ENCODE data around the gene MUC5AC. TPM values are rescaled to one million over a fixed set of nuclear protein-coding genes. Genes with fewer than 3 reads are reported as not detected.
"Not testable (repeated sequence)": the region's sequence is repeated elsewhere in the genome, so short reads cannot be mapped to it uniquely, and the experiment has no call there.

The MUC5AC gene
- total RNA-seq, 2 experiments from 2014 or later, result not detected

DNA sequence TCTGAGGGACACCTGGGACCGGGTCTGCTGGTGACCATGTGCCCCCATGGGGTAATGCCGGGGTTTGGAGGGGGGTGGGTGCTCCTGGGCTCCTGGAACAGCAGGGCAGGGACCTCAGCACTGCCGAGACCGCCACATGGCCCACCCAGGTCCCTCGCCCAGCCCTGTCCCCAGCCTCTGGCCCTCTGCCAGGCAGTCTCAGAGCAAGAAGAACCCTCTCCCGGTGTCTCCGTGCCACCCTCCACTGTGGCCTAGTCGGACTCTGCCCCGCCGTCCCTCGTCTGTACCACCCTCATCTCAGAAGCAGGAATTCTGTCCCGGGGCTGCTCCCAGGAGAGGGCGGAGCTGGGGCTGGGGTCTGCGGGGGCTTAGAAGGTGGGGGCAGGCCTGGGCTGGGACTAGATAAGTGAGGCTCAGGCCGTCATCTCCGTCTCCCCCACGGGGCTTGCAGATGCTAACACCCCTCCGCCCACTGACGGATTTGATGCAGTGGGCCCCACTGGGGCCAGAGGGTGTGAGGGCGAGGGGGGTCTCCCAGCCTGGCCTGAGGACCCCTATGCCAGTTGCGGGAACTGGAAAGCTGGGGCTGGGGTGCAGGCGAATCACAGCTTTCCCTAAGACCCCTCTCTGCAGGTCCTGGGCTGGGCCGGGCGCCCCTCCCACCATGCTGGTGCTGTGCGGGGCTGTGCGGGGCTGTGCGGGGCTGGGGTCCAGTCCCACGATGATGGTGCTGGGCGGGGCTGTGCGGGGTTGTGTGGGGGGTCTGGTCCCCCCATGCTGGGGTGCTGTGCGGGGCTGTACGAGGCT, 1.1 kb downstream of the MUC5AC start:
- POLR2A ChIA-PET, result no interaction called here
- ATAC-seq (ENCODE audit: poor library complexity), result no peak

DNA sequence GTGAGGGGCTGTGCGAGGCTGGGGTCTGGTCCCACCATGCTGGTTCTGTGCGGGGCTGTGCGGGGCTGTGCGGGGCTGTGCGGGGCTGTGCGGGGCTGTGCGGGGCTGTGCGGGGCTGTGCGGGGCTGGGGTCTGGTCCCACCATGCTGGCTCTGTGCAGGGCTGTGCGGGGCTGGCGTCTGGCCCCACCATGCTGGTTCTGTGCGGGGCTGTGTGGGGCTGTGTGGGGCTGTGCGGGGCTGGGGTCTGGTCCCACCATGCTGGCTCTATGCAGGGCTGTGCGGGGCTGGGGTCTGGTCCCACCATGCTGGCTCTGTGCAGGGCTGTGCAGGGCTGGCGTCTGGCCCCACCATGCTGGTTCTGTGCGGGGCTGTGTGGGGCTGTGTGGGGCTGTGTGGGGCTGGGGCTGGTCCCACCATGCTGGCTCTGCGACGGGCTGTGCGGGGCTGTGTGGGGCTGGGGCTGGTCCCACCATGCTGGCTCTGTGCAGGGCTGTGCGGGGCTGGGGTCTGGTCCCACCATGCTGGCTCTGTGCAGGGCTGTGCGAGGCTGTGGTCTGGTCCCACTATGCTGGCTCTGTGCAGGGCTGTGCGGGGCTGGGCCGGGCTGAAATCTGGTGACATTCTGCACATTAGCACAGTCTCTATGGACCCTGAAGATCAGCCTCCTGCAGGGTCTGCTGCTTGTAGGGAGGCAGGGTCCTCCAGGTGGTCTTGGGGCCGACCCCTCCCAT, 1.9 kb downstream of the MUC5AC start:
- H3K27ac Mint-ChIP-seq; ATAC-seq (ENCODE audit: poor library complexity); H3K36me3 ChIP-seq (ENCODE audit: insufficient read depth, low read length); H3K4me3 ChIP-seq (ENCODE audit: low read length); H3K4me1 Mint-ChIP-seq (ENCODE audit: low read depth); H3K27me3 Mint-ChIP-seq; POLR2A ChIA-PET; CTCF ChIA-PET; H3K9me3 Mint-ChIP-seq; H3K27ac ChIP-seq (ENCODE audit: low read depth in 1 of 2, low read length in 2 of 2); H3K4me3 Mint-ChIP-seq; H3K27me3 ChIP-seq (ENCODE audit: control insufficient read depth in 1 of 2, insufficient read depth in 2 of 2, low read length in 2 of 2); intact Hi-C loops (cut with DNase I, micrococcal nuclease); H3K36me3 Mint-ChIP-seq (ENCODE audit: low read depth); H3K4me1 ChIP-seq (ENCODE audit: insufficient read depth, low read length): not testable (repeated sequence)
- peaks cover 0 to 15% of the 10 kb centered on the region in 2 experiments for H3K9me3 ChIP-seq (ENCODE audit: control insufficient read depth in 1 of 2, insufficient read depth in 1 of 2, low read length in 2 of 2)
- DNase-seq, result peak in 2 of 14 experiments; percentile 3 to 27

More for the DNA sequence above, 1.1 kb downstream of the MUC5AC start:
- Mint-ChIP-seq H3K27me3 (no peaks in the 10 kb centered on the region), H3K4me1 (ENCODE audit: low read depth) (no peaks in the 10 kb centered on the region), H3K9me3 (no peaks in the 10 kb centered on the region), H3K4me3 (no peak overlapping the region), H3K27ac (no peak overlapping the region), H3K36me3 (ENCODE audit: low read depth) (no peaks in the 10 kb centered on the region)
- DNase-seq, result peak in 2 of 14 experiments; percentile 12 to 25
- intact Hi-C loops (cut with DNase I, micrococcal nuclease), result no loop called here
- H3K27me3 ChIP-seq (ENCODE audit: control insufficient read depth in 1 of 2, insufficient read depth in 2 of 2, low read length in 2 of 2), result no peaks in the 10 kb centered on the region
- peaks cover 0 to 21% of the 10 kb centered on the region in 2 experiments for H3K9me3 ChIP-seq (ENCODE audit: control insufficient read depth in 1 of 2, insufficient read depth in 1 of 2, low read length in 2 of 2)
- CTCF ChIA-PET, result no interaction called here
- H3K4me1 ChIP-seq (ENCODE audit: insufficient read depth, low read length), result no peaks in the 10 kb centered on the region
- TF ChIP-seq, protein P1, sequence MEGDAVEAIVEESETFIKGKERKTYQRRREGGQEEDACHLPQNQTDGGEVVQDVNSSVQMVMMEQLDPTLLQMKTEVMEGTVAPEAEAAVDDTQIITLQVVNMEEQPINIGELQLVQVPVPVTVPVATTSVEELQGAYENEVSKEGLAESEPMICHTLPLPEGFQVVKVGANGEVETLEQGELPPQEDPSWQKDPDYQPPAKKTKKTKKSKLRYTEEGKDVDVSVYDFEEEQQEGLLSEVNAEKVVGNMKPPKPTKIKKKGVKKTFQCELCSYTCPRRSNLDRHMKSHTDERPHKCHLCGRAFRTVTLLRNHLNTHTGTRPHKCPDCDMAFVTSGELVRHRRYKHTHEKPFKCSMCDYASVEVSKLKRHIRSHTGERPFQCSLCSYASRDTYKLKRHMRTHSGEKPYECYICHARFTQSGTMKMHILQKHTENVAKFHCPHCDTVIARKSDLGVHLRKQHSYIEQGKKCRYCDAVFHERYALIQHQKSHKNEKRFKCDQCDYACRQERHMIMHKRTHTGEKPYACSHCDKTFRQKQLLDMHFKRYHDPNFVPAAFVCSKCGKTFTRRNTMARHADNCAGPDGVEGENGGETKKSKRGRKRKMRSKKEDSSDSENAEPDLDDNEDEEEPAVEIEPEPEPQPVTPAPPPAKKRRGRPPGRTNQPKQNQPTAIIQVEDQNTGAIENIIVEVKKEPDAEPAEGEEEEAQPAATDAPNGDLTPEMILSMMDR (IDR thresholded peaks at IDR 0.05), result no peak
- no peak overlapping the region for H3K4me3 ChIP-seq (ENCODE audit: low read length)
- no peaks in the 10 kb centered on the region for H3K36me3 ChIP-seq (ENCODE audit: insufficient read depth, low read length)
- H3K27ac ChIP-seq (ENCODE audit: low read depth in 1 of 2, low read length in 2 of 2), result no peak overlapping the region

DNA sequence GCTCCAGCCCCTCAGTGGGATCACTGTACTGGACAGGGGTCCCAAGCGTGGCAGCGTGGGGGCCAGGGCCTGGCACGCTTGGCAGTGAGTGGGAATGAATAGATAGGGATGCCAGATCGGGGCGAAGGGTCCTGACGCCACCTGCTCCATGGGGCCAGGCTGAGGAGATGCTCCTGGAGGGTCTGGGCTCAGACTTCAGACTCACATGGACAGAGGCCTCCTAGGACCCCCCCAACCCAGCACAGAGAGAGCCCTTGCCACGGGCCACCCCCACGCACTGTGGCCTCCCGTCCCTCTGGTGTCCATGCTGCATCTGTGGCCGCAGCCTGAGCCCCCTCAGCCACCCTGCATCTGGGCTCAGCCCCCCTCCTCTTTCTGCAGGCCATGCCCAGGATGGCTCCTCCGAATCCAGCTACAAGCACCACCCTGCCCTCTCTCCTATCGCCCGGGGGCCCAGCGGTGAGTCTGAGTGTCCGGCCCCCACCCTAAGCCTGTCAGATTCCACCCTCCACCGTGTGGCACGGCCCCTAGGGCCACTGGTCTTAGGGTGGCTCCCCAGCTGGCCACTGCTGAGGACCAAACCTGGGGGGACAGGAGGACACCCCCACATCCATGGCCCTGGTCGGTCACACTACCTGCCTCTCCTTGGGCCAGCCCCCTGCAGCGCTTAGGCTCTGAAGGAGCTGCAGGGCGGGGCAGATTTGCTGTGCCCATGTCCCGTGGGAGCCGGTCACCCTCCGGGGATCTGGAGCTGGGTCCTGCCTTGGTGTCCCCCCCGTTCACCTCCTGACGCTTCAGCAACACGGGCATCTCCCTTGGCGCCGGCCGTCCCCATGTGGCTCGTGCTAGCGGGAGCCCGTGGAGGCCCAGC, 2.7 kb downstream of the MUC5AC start:
- Mint-ChIP-seq H3K4me1 (ENCODE audit: low read depth) (no peaks in the 10 kb centered on the region), H3K27ac (no peak overlapping the region), H3K27me3 (no peaks in the 10 kb centered on the region), H3K36me3 (ENCODE audit: low read depth) (no peaks in the 10 kb centered on the region), H3K9me3 (no peaks in the 10 kb centered on the region), H3K4me3 (no peak overlapping the region)
- DNase-seq (peak in 2 of 14 experiments; percentile 14 to 29), ATAC-seq (ENCODE audit: poor library complexity) (no peak)
- intact Hi-C loops (cut with DNase I, micrococcal nuclease), result no loop called here
- Histone ChIP-seq H3K9me3 (ENCODE audit: control insufficient read depth in 1 of 2, insufficient read depth in 1 of 2, low read length in 2 of 2) (peaks cover 0 to 15% of the 10 kb centered on the region in 2 experiments), H3K4me3 (ENCODE audit: low read length) (no peak overlapping the region), H3K27ac (ENCODE audit: low read depth in 1 of 2, low read length in 2 of 2) (no peak overlapping the region), H3K36me3 (ENCODE audit: insufficient read depth, low read length) (no peaks in the 10 kb centered on the region), H3K4me1 (ENCODE audit: insufficient read depth, low read length) (no peaks in the 10 kb centered on the region), H3K27me3 (ENCODE audit: control insufficient read depth in 1 of 2, insufficient read depth in 2 of 2, low read length in 2 of 2) (no peaks in the 10 kb centered on the region)
- ChIA-PET CTCF (no interaction called here), POLR2A (no interaction called here)
- TF ChIP-seq, protein P1 (IDR thresholded peaks at IDR 0.05), result no peak
